Activated CD8-positive, alpha-beta memory T cell treated with anti-CD3 and anti-CD28 coated beads, Interleukin-2, amount 50 U/mL, for 24 hours (primary cell): Measurements from ENCODE around the gene ANGEL1.
A peak's percentile ranks its signal among the peaks of the same experiment; 100 is the strongest.

Experiments
- DNase-seq: peaks from one replicate; pipeline ENCODE4 v3.0.0-alpha.2; 2020; ENCODE audit errors: extremely low read depth

ANGEL1 gene

GRCh38 chr14:76812422-76813383 is at the start of gene ANGEL1:
Gene ANGEL1, minus strand, starts transcription at chr14:76812882. Its CDS starts 55 bp downstream, at chr14:76812827.
- peak; percentile 90 for DNase-seq

DNA sequence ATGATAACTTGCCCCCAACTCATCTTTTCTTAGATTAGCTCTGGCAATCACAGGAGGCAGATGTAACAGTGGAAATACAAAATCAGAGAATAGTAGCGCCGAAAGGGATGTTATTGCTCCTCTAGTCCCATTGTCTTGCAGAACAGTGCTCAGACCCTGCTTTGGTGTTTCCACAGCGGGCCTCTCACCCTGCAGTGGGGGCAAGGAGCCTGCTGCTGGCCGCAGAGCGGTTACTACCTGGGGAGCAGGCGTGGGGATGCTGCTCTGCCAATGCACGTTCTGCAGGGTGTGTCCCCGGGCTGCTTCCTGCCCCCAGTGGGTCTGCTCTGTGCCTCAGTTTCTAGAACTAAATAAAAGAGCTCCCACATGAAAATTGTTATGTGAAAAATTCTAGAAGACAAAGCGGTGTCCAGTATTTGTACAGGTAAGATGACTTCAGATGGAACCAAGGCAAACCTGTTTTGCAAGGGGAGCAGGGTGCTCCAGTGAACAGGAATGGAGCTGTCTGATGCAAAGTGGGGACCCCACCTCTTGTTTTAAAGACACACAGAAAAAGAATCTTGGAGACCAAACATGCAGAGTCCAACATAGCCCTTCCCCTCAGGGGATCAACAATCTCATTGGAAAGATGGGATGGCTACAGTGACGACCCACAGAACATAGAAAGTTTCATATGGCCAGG is 49.0 kb upstream of the ANGEL1 start:
- no peak for DNase-seq

DNA sequence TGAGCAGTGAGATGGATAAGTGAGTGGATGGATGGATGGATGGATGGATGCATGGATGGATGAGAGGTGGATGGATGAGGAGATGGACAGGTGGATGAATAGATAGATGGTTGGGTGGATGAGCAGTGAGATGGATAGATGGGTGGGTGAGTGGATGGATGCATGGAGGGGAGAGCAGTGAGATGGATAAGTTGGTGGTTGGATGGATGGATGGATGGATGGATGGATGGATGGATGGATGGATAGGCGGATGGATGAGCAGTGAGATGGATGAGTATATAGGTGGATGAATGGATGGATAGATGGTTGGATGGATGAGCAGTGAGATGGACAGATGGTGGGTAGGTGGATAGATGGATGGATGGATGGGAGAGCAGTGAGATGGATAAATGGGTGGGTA is 44.1 kb upstream of the ANGEL1 start:
- DNase-seq: no peak

DNA sequence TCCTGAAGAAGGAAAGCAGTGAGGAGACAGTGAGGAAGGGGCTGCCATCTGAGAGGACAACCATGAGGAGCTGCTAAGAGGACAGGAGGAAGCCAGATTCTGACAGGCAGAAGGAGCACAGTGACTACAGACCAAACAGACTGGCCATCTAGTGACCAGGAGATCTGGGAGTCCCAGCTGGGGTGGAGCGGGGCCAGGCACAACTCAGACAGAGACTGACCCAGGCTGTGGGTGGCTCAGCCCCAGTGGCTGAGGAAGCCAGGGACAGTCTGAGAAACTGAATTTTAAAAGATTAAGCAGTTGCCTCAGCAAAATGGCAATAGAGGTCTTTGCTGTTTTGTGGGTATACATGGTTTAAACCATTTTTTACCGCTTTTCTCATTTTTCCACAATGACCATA is 42.4 kb upstream of the ANGEL1 start:
- no peak for DNase-seq

- no peak for DNase-seq
Measured at GRCh38 chr14:76848879-76849278, 36.2 kb upstream of the ANGEL1 start.

GRCh38 chr14:76846331-76847047 is 33.8 kb upstream of the ANGEL1 start:
- DNase-seq: no peak

DNA sequence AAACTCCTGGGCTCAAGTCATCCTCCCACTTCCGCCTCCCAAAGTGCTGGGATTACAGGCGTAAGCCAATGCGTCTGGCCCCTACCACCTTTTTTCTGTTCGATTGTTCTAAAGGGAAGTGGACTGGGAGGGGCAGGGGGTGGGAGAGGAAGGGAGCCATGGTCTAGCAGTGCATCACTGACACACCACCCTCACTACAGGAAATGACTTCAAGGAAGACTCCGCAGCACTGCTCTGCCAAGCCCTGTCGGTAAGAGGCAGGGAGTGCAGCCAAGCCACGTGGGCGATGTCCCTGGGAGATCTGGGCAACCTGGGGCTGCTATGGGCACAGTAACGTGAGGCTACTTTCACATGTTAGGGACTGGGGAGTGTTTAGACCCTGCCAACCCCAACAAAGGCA is 31.5 kb upstream of the ANGEL1 start:
- DNase-seq: peak; percentile 29

- DNase-seq: no peak
Measured at GRCh38 chr14:76842414-76842813, 29.7 kb upstream of the ANGEL1 start.

DNA sequence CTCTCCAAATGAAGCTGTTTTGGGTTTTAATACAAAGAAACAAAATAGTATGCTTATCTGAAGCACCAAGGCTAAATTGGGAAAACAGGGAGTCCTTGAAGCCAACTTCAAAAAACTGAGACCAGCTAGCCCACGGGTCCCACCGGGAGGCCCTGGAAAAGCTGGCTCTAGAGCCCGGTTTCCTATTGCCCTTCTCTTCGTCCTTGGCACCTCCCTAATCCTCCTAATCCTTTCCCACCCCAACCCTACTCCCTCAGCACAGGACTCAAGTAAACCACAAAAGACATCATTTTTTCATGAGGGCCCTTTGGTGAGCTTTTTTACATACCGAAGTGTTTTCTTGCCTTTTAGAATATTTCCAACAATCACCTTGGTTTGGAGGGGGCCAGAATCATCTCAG is 24.8 kb upstream of the ANGEL1 start:
- no peak for DNase-seq

- DNase-seq: no peak
Measured at GRCh38 chr14:76836029-76836630, 23.4 kb upstream of the ANGEL1 start.

DNA sequence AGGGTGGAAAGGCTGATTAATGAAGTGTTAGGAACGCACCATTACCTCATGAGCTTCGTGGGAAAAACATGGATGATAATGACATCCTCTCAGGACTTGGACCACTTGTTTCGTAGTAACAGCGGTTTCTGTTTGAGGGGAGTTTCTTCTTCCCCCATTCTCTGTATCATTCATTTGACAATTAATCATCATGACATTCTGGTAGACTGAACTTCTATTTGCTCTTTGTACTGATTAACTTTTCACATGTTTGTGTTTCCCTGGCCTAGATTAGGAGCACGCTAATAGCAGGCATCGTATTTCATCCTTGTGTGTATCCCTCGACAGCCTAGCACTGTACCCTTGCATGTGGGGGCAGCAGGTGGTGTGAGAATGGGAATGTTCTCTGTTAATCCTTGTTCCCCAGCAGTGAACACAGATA is 21.6 kb upstream of the ANGEL1 start:
- no peak for DNase-seq

GRCh38 chr14:76833011-76833410 is 20.3 kb upstream of the ANGEL1 start:
- no peak for DNase-seq

DNA sequence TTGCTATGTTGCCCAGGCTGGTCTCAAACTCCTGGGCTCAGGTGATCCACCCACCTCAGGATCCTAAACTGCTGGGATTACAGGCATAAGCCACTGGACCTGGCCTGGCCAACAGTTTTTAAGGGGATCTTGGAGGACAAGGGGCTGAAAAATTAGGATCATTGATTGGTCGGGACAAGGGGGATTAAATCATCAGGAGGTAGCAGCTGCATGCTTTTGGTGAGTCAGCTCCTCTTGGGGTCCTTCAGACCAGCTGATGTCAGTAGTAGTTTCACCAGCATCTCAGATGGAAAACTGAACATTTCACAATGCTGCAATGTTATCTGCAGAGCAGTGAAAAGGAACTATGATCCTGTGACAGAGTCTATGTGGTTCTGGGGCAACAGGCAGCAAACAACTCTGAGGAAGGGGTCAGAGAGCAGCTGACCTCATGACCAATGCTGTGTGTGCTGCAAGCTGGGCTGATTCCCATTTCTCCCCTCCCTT is 19.9 kb upstream of the ANGEL1 start:
- no peak for DNase-seq

DNA sequence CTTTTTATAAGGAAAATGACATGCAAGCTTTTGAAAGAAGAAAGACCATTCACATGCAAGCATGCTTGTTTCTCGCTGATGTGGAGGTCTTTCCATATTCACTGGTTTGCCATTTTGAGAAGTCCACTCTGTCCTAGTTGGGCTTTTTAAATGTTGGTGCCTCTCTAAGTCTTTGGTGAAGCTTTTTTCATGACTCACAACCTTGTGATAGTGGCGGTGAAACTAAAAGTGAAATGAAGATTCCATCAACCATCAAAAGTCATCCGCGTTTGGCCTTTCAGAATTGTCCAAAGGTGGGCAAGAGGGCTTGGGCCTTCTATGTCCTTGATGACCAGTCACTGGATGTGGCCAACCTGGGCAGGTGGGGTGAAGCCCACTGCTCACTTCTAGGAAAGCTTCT is 17.9 kb upstream of the ANGEL1 start:
- no peak for DNase-seq

DNA sequence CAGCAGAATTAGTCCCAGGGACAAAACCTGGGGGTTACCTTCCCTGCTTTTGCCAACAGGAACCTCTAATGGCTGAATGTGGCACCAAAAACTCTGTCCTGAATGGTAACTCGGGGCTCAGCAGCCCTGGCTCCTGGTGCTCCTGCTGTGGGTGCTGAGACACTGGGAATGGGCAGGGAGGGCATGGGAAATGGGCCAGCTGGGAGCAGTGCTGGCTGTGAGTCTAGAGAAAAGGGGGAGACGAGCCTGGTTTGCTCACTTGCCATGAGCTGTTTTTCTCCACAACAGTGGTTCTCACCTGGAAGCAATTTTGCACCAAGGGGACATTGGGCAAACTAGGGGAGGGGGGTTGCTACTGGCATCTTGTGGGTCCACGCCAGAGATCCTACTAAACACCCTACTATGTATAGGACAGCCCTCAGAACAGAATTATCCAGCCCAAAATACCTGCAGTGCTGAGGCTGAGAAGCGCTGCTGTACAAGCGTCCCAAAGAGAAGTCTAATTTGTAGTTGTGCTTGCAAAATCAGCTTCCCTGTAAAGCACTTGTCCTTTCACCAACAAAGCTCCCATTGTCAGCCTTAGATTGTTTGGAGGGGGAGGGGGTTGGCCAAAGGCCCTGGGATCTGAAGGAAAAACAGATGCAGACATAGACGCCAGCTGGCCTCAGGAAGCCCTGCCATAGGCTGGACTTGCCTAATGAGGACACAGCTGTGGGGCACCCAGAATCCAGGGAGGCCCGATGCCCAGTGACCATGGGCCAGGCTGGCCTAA is 17.2 kb upstream of the ANGEL1 start:
- no peak for DNase-seq

- no peak for DNase-seq
Measured at GRCh38 chr14:76829013-76829365, 16.3 kb upstream of the ANGEL1 start.

DNA sequence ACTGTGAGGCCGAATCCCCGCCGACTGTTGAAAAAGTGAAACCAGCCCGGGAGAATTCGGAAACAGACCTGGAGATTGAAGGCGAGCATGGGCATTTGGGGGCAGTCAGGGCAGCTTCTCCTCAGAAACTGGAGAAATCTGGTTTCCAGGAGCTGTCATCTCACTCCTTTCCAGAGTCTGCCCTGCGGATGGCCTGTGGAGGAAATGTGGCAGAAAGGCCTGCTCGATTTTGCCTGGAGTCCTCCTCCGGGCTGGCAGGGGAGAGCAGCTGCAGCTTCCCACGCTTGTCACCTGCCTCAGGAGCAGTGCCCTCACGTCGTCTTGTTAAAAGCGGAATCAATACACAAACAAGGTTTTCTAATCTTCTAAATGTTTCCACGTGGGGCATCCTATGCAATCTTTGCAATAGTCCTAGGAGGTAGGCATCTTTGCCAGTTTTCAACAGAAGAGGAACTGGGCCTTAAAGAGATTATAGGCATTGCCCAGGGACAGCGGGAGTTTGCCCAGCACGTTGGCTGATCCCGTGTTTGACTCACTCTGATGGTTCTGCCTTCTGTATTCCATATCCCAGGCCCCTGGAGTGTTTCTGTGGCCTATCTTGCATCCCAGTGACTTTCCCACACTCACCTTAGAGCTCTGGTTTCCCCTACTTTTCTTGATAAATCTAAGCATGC is 15.8 kb upstream of the ANGEL1 start:
- no peak for DNase-seq

- no peak for DNase-seq
Measured at GRCh38 chr14:76827696-76828296, 15.1 kb upstream of the ANGEL1 start.

DNA sequence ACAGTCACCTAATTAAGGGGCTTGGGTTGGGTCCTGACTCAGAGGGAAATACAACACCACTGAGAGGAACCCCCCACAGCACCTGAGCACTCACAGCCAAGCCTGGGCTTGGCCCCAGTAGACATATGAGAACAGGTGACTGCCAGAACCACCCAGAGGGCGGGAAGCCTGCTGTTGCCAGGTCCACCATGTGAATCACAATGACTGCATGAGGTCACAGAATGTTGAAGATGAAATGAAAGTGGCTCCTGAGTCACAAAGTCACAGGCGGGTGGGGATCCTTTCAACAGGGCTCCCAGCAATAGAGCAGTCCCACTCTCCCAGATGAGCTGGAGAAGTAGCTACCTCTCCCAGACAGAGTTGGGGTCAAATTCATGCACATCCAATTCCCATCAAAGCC is 13.4 kb upstream of the ANGEL1 start, which contains the start of gene LRRC74A:
TSS of gene LRRC74A (plus strand) at position 287 of the 400 bp plus-strand sequence. CDS start 290 bp downstream, outside the sequence.
- DNase-seq: no peak

- DNase-seq: no peak
Measured at GRCh38 chr14:76820700-76821099, 8.0 kb upstream of the ANGEL1 start.
